H1 (cell line): Measurements from ENCODE around the gene PPP1R2. TPM values are rescaled to one million over a fixed set of nuclear protein-coding genes. Genes with fewer than 3 reads are reported as not detected.

Experiments
- CTCF ChIA-PET: fragments of 300-600 bp; sonication (Branson Sonifier 250); formaldehyde crosslinking; loops from one replicate; lab custom pipeline; 2021; ENCODE audit not compliant: partially characterized antibody; lab: Charles Lee
- POLR2A ChIA-PET: fragments of 300-600 bp; sonication (Branson Sonifier 250); formaldehyde crosslinking; loops from one replicate; lab custom pipeline; 2021; ENCODE audit warnings: inconsistent platforms; ENCODE audit not compliant: partially characterized antibody; lab: Charles Lee
- DNase-seq, 2 experiments: peaks; one replicate each; pipeline versions ENCODE4 v3.0.0 to v3.0.0-alpha.2; 2010 to 2022; ENCODE audit warnings: low spot score in 2 of 2, low read depth in 1 of 2, mixed read lengths in 1 of 2
- FAIRE-seq: peaks from 2 replicates; lab custom pipeline; 2011; peaks lifted over from hg19 to GRCh38; lab: Jason Lieb, UNC
- H2AFZ ChIP-seq: 2 replicates; pipeline ENCODE4 v1.8.1; 2012; ENCODE audit warnings: low read length, inconsistent platforms
- H2AK5ac ChIP-seq: 2 replicates; pipeline ENCODE4 v1.6.1; 2013; ENCODE audit warnings: low read depth, low read length
- H2BK120ac ChIP-seq: replicated peaks from 2 replicates; pipeline ENCODE3; 2013; ENCODE audit warnings: low read depth, low read length, inconsistent platforms
- H2BK12ac ChIP-seq: 2 replicates; pipeline ENCODE4 v1.6.1; 2013; ENCODE audit warnings: low read depth, low read length
- H2BK15ac ChIP-seq: 2 replicates; pipeline ENCODE4 v1.6.1; 2013; ENCODE audit warnings: low read length
- H2BK20ac ChIP-seq: 2 replicates; pipeline ENCODE4 v1.6.1; 2013; ENCODE audit warnings: low read length
- H2BK5ac ChIP-seq: 2 replicates; pipeline ENCODE4 v1.6.1; 2013; ENCODE audit warnings: low read depth, low read length
- H3K14ac ChIP-seq: 2 replicates; pipeline ENCODE4 v1.6.1; 2013; ENCODE audit warnings: inconsistent platforms; ENCODE audit not compliant: insufficient read length
- H3K18ac ChIP-seq: 2 replicates; pipeline ENCODE4 v1.6.1; 2013; ENCODE audit warnings: low read length; ENCODE audit errors: extremely low read depth
- H3K23ac ChIP-seq: 2 replicates; pipeline ENCODE4 v1.6.1; 2013; ENCODE audit warnings: inconsistent platforms; ENCODE audit not compliant: insufficient read length
- H3K23me2 ChIP-seq: 2 replicates; pipeline ENCODE4 v1.6.1; 2013; ENCODE audit warnings: low read depth, low read length
- H3K27ac ChIP-seq: 2 replicates; pipeline ENCODE4 v1.6.1; 2011; ENCODE audit warnings: low read depth, low read length, inconsistent platforms
- H3K27me3 ChIP-seq, 4 experiments: replicated peaks in 1 of 4; 1 replicate in 1 of 4; 2 replicates in 3 of 4; pipeline versions ENCODE4 v1.6.1 to v1.8.1; 2011 to 2013; ENCODE audit warnings: low read length in 3 of 4, mild to moderate bottlenecking in 3 of 4, inconsistent platforms in 2 of 4, mixed read lengths in 2 of 4, moderate library complexity in 1 of 4; ENCODE audit not compliant: control insufficient read depth in 3 of 4, insufficient read depth in 3 of 4; ENCODE audit errors: extremely low read depth in 1 of 4
- H3K36me3 ChIP-seq, 4 experiments: 2 replicates each; pipeline versions ENCODE4 v1.6.1 to v1.8.1; 2011 to 2013; ENCODE audit warnings: mild to moderate bottlenecking in 4 of 4, low read length in 3 of 4, moderate library complexity in 2 of 4, control low read depth in 1 of 4, inconsistent platforms in 1 of 4; ENCODE audit not compliant: insufficient read depth in 4 of 4, control insufficient read depth in 2 of 4
- H3K4ac ChIP-seq: replicated peaks from 2 replicates; pipeline ENCODE3; 2013; ENCODE audit warnings: low read length, low read depth, mixed read lengths, inconsistent platforms; ENCODE audit not compliant: insufficient read length
- H3K4me1 ChIP-seq, 4 experiments: replicated peaks in 1 of 4; 1 replicate in 1 of 4; 2 replicates in 3 of 4; pipeline versions ENCODE4 v1.6.1 to v1.8.1; 2011 to 2013; ENCODE audit warnings: low read length in 3 of 4, inconsistent platforms in 2 of 4, mixed read lengths in 1 of 4; ENCODE audit not compliant: insufficient read depth in 4 of 4, control insufficient read depth in 3 of 4
- H3K4me2 ChIP-seq, 2 experiments: 2 replicates each; pipeline versions ENCODE4 v1.6.1 to v1.8.1; 2011 to 2013; ENCODE audit warnings: low read depth in 2 of 2, low read length in 2 of 2, control low read depth in 1 of 2, inconsistent platforms in 1 of 2, mild to moderate bottlenecking in 1 of 2; ENCODE audit not compliant: insufficient read depth in 1 of 2
- H3K4me3 ChIP-seq, 4 experiments: fragments of 200-600, 300-600 bp in 1 of 4; sonication (generic), shearing (Covaris generic), sonication (Bioruptor Twin) in 1 of 4; 2 replicates each; pipeline versions ENCODE4 v1.5.1 to v1.8.1; 2011 to 2016; ENCODE audit warnings: low read length in 4 of 4, low read depth in 3 of 4, control low read depth in 2 of 4, inconsistent platforms in 2 of 4, mild to moderate bottlenecking in 2 of 4, mixed read lengths in 1 of 4, moderate library complexity in 1 of 4; ENCODE audit not compliant: insufficient read depth in 2 of 4; ENCODE audit errors: extremely low read depth in 1 of 4
- H3K56ac ChIP-seq: replicated peaks from 2 replicates; pipeline ENCODE3; 2013; ENCODE audit warnings: low read depth, mild to moderate bottlenecking, mixed read lengths, low read length, inconsistent platforms; ENCODE audit not compliant: insufficient read length
- H3K79me1 ChIP-seq: 2 replicates; pipeline ENCODE4 v1.6.1; 2013; ENCODE audit warnings: low read depth, low read length, control low read depth
- H3K79me2 ChIP-seq, 2 experiments: 2 replicates each; pipeline versions ENCODE4 v1.6.1 to v1.8.1; 2012 to 2013; ENCODE audit warnings: low read length in 2 of 2, mild to moderate bottlenecking in 2 of 2, inconsistent platforms in 1 of 2; ENCODE audit not compliant: insufficient read depth in 2 of 2, control insufficient read depth in 1 of 2
- H3K9ac ChIP-seq, 4 experiments: replicated peaks in 1 of 4; 1 replicate in 1 of 4; 2 replicates in 3 of 4; pipeline versions ENCODE4 v1.6.1 to v1.8.1; 2011 to 2013; ENCODE audit warnings: low read depth in 3 of 4, low read length in 3 of 4, control low read depth in 2 of 4, mild to moderate bottlenecking in 2 of 4, moderate library complexity in 2 of 4, inconsistent platforms in 1 of 4; ENCODE audit errors: extremely low read depth in 1 of 4
- H3K9me3 ChIP-seq, 2 experiments: 2 replicates each; pipeline versions ENCODE4 v1.6.1 to v1.8.1; 2012 to 2013; ENCODE audit warnings: mild to moderate bottlenecking in 2 of 2, moderate library complexity in 2 of 2, control low read depth in 1 of 2, inconsistent platforms in 1 of 2, low read depth in 1 of 2, low read length in 1 of 2, mixed read lengths in 1 of 2; ENCODE audit not compliant: insufficient read depth in 2 of 2
- H4K20me1 ChIP-seq, 2 experiments: replicated peaks in 1 of 2; 2 replicates each; pipeline versions ENCODE3 to v1.8.1; 2011 to 2013; ENCODE audit warnings: inconsistent platforms in 2 of 2, low read length in 2 of 2, mild to moderate bottlenecking in 1 of 2; ENCODE audit not compliant: insufficient read depth in 2 of 2, control insufficient read depth in 1 of 2
- H4K5ac ChIP-seq: 2 replicates; pipeline ENCODE4 v1.6.1; 2013; ENCODE audit warnings: low read length, low read depth, mixed read lengths, inconsistent platforms; ENCODE audit not compliant: insufficient read length
- H4K8ac ChIP-seq: 2 replicates; pipeline ENCODE4 v1.8.0; 2013; ENCODE audit warnings: mild to moderate bottlenecking, moderate library complexity, low read length, inconsistent platforms; ENCODE audit not compliant: insufficient read depth; ENCODE audit errors: extremely low read depth
- H4K91ac ChIP-seq: replicated peaks from 2 replicates; pipeline ENCODE3; 2013; ENCODE audit warnings: low read length, mixed read lengths, inconsistent platforms; ENCODE audit not compliant: insufficient read length
- CEBPB ChIP-seq: IDR thresholded peaks from 2 replicates; pipeline ENCODE4 v1.6.1; 2012; ENCODE audit warnings: low read depth, low read length
- E2F6 ChIP-seq: IDR thresholded peaks from 2 replicates; pipeline ENCODE4 v1.6.1; 2012; ENCODE audit warnings: inconsistent platforms
- HDAC2 ChIP-seq, 2 experiments: fragments of 300-600 bp in 1 of 2; sonication (generic) in 1 of 2; IDR thresholded peaks; 2 replicates each; pipeline ENCODE4 v1.6.1; 2011 to 2012; ENCODE audit warnings: low read depth in 2 of 2, low read length in 2 of 2, mild to moderate bottlenecking in 2 of 2, moderate library complexity in 2 of 2, borderline replicate concordance in 1 of 2, inconsistent platforms in 1 of 2
- HDAC6 ChIP-seq: IDR thresholded peaks from one replicate; pipeline ENCODE4 v1.7.1; 2012; ENCODE audit warnings: low read depth, mild to moderate bottlenecking, inconsistent platforms, low read length, moderate library complexity
- JUND ChIP-seq: IDR thresholded peaks from 2 replicates; pipeline ENCODE4 v1.6.1; 2011; ENCODE audit warnings: mild to moderate bottlenecking, improper control_type of control experiment, low read length
- RBBP5 ChIP-seq: IDR thresholded peaks from 2 replicates; pipeline ENCODE4 v1.7.1; 2012; ENCODE audit warnings: low read depth, mild to moderate bottlenecking, inconsistent platforms, low read length, moderate library complexity, borderline replicate concordance
- RNF2 ChIP-seq: fragments of 200-900, 300-1000 bp; sonication (generic); IDR thresholded peaks from 2 replicates; pipeline ENCODE4 v1.7.1; 2016; ENCODE audit warnings: borderline replicate concordance, low read depth, mild to moderate bottlenecking, antibody characterized with exemption, low read length; ENCODE audit not compliant: poor library complexity, severe bottlenecking; ENCODE audit errors: missing control alignments
- SAP30 ChIP-seq: fragments of 300-600 bp; sonication (generic); IDR thresholded peaks from 2 replicates; pipeline ENCODE4 v1.7.1; 2012; ENCODE audit warnings: low read length, moderate library complexity, mild to moderate bottlenecking, inconsistent platforms; ENCODE audit not compliant: insufficient read depth, insufficient replicate concordance
- SIRT6 ChIP-seq: IDR thresholded peaks from one replicate; pipeline ENCODE4 v1.7.1; 2012; ENCODE audit warnings: low read length, inconsistent platforms
- SP1 ChIP-seq: IDR thresholded peaks from 2 replicates; pipeline ENCODE4 v1.6.1; 2011; ENCODE audit warnings: low read depth, low read length
- SP2 ChIP-seq: IDR thresholded peaks from 2 replicates; pipeline ENCODE4 v1.6.1; 2012; ENCODE audit warnings: mild to moderate bottlenecking, low read length, inconsistent platforms
- TAF1 ChIP-seq: IDR thresholded peaks from 2 replicates; pipeline ENCODE4 v1.6.1; 2011; ENCODE audit warnings: mild to moderate bottlenecking, low read depth, low read length
- USF2 ChIP-seq: IDR thresholded peaks from 2 replicates; pipeline ENCODE4 v1.6.1; 2011; ENCODE audit warnings: low read length, improper control_type of control experiment
- WGBS, 2 experiments: shearing (Covaris generic) in 1 of 2; methylation state at CpG; one replicate each; pipeline versions ENCODE4 v1.1.6 to v1.1.7; 2013 to 2015; ENCODE audit warnings: low lambda C conversion rate in 2 of 2, mixed read lengths in 2 of 2, inconsistent platforms in 1 of 2, low coverage in 1 of 2, missing lambda C conversion rate in 1 of 2; ENCODE audit not compliant: insufficient replicate concordance in 2 of 2, insufficient coverage in 1 of 2, insufficient read length in 1 of 2; ENCODE audit errors: extremely low coverage in 1 of 2, missing lambda C conversion rate in 1 of 2; 5-methylcytosine and 5-hydroxymethylcytosine counted together
- polyA plus RNA-seq, 7 experiments: library from polyadenylated mRNA; depleted of rRNA in 3 of 7; stranded (reverse) in 5 of 7; unstranded in 2 of 7; fragments of >200 nt in 5 of 7; fragments of 200-250 nt in 2 of 7; gene quantifications; 1 replicate in 5 of 7; 2 replicates in 1 of 7; 4 replicates in 1 of 7; pipeline versions ENCODE4 v1.2.1 to v1.2.3, GENCODE V29; 2011 to 2013; ENCODE audit warnings: missing spikeins in 2 of 7, mixed read lengths in 2 of 7
- total RNA-seq: library from RNA; stranded (reverse); fragmentation: NEBNext Ultra II Directional; extraction: Animal tissue kit (Norgen Biotek cat#: 25700); gene quantifications from 2 replicates; pipeline ENCODE4 v1.2.1, GENCODE V29; 2021

Gene PPP1R2
- total and polyA plus RNA-seq, 2 of the 8 experiments (the other 6 are each of a cell fraction or from before 2014, with no cell fraction given) = 14.0 to 26.5 TPM

DNA sequence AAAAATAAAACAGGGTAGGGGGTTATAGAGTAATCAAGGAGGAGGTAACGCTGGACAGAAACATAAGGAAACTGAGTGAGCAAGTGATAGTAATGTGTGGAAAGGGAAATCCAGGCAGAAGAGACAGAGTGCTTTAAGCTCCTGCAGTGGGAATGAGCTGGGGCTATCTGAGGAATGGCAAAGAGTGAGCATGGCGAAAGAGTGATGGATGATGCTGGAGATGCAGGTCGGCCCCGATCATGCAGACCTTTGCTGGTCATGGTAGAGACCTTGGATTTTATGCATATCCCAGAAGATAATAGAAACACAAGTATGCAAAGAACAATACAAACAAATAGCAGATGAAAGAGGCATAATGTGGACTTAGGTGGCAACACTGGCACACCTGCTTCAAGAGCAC lies 74.3 kb downstream of the PPP1R2 start:
- no peak for FAIRE-seq
- no peak for TF ChIP-seq HDAC6
- no peak for TF ChIP-seq SAP30
- no peak for TF ChIP-seq E2F6
- TF ChIP-seq JUND = no peak
- TF ChIP-seq TAF1 = no peak
- no peak for TF ChIP-seq SP1
- TF ChIP-seq SP2 = no peak
- TF ChIP-seq RNF2 = no peak
- TF ChIP-seq HDAC2 (IDR thresholded peaks at IDR 0.05; ENCODE audit: borderline replicate concordance in 1 of 2, low read depth in 2 of 2, low read length in 2 of 2) = no peak
- no peak for TF ChIP-seq USF2
- no peak for TF ChIP-seq CEBPB
- TF ChIP-seq SIRT6 = no peak
- TF ChIP-seq RBBP5 = no peak

More for the DNA sequence above, 74.3 kb downstream of the PPP1R2 start:
- Histone ChIP-seq H2AK5ac (no peak overlapping the region), H3K23me2 (no peaks in the 10 kb centered on the region), H3K79me2 (no peaks in the 10 kb centered on the region), H3K18ac (no peak overlapping the region), H3K4ac (no peak overlapping the region), H3K27ac (no peak overlapping the region), H2BK15ac (no peak overlapping the region), H2BK5ac (no peak overlapping the region), H3K4me3 (no peak overlapping the region), H3K36me3 (no peaks in the 10 kb centered on the region), H2BK120ac (no peak overlapping the region), H3K79me1 (no peaks in the 10 kb centered on the region), H3K56ac (no peak overlapping the region), H2BK20ac (no peak overlapping the region), H3K14ac (no peak overlapping the region), H3K4me2 (no peak overlapping the region), H4K8ac (no peak overlapping the region), H2BK12ac (no peak overlapping the region), H4K20me1 (no peaks in the 10 kb centered on the region), H3K23ac (no peak overlapping the region), H3K9ac (no peak overlapping the region), H4K91ac (no peak overlapping the region), H3K9me3 (no peaks in the 10 kb centered on the region; a peak in 1 of 4 replicates), H3K4me1 (no peaks in the 10 kb centered on the region), H4K5ac (no peak overlapping the region), H3K27me3 (no peaks in the 10 kb centered on the region), H2AFZ (no peak overlapping the region)
- 97% methylated on average over 4 of the region's 4 CpGs; no CpG with 5 or more reads in 1 of the 2 experiments for WGBS, 2 experiments
- DNase-seq = no peak
- ChIA-PET POLR2A (no interaction called here), CTCF (interaction anchor here (0.6 kb wide), 1 partner anchor 94 kb away, joined by 3 read pairs; no protein-coding TSS in a partner anchor)
